HepG2 (cell line): Measurements from ENCODE around the gene ZNF574. TPM values are rescaled to one million over a fixed set of nuclear protein-coding genes. Genes with fewer than 3 reads are reported as not detected.

Experiments used
- NFYB ChIP-seq: sonication (generic); formaldehyde crosslinking; IDR thresholded peaks from 2 replicates; pipeline ENCODE4 v1.4.0; 2020; ENCODE audit warnings: missing genetic modification reagents
- PITX1 ChIP-seq: sonication (generic); formaldehyde crosslinking; IDR thresholded peaks from 2 replicates; pipeline ENCODE4 v1.5.1; 2020; ENCODE audit warnings: mild to moderate bottlenecking, missing genetic modification reagents
- polyA plus RNA-seq, 8 experiments: library from polyadenylated mRNA; depleted of rRNA in 3 of 8; stranded (reverse) in 7 of 8; unstranded in 1 of 8; fragments of >200 nt; fragmentation: Illumina TruSeq in 4 of 8; extraction: Trizol in 4 of 8; gene quantifications; 2 replicates each; pipeline versions ENCODE4 v1.2.1 to v1.2.3, GENCODE V29; 2011 to 2016; ENCODE audit warnings: low read depth in 4 of 8, missing spikeins in 1 of 8, mixed read lengths in 1 of 8; ENCODE audit not compliant: insufficient read depth in 1 of 8
- total RNA-seq, 5 experiments: library from RNA; depleted of rRNA; stranded (reverse); fragments of >200 nt; fragmentation: Illumina TruSeq; extraction: Trizol; gene quantifications; 2 replicates each; pipeline ENCODE4 v1.2.3, GENCODE V29; 2016; ENCODE audit warnings: low read depth in 1 of 5
- TF ChIP-seq, protein P1 (sequence below), 2 experiments: fragments of 450-650 bp in 1 of 2; sonication (generic) in 1 of 2; formaldehyde crosslinking in 1 of 2; IDR thresholded peaks; 2 replicates each; pipeline versions ENCODE4 v1.6.1 to v1.8.0; 2016 to 2022; ENCODE audit warnings: antibody characterized with exemption in 1 of 2, mild to moderate bottlenecking in 1 of 2, missing genetic modification reagents in 1 of 2
- TF ChIP-seq, protein P2 (sequence below): IDR thresholded peaks from 2 replicates; pipeline ENCODE4 v1.4.0; 2020; ENCODE audit warnings: mild to moderate bottlenecking, missing genetic modification reagents
- TF ChIP-seq, protein P3 (sequence below): sonication (generic); formaldehyde crosslinking; IDR thresholded peaks from 2 replicates; pipeline ENCODE4 v1.5.0; 2020; ENCODE audit warnings: missing genetic modification reagents

The ZNF574 gene
- total and polyA plus RNA-seq, 2 of the 13 experiments (the other 11 are each of a cell fraction or from before 2014, with no cell fraction given): 7.7 to 7.9 TPM

DNA sequence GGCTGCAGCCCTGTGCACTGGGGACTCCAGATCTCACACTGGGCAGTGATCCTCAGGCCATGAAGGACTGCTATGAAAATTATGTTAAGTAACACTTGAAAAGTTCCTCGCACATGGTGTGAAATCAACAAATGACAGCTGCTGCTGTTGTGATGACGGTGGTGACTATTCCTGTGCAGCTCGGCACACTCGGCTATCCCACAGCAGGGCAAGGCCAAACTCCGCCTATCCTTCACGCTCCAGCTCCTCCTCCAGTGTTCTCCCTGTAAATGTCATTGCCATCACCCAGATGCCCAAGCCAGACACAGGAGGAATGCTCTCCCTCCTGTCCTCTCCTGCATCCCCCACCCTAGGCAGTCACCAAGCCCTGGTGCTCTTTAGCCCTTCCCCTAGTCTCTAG is 37.3 kb upstream of the ZNF574 start (continued):
- TF ChIP-seq, protein P1, sequence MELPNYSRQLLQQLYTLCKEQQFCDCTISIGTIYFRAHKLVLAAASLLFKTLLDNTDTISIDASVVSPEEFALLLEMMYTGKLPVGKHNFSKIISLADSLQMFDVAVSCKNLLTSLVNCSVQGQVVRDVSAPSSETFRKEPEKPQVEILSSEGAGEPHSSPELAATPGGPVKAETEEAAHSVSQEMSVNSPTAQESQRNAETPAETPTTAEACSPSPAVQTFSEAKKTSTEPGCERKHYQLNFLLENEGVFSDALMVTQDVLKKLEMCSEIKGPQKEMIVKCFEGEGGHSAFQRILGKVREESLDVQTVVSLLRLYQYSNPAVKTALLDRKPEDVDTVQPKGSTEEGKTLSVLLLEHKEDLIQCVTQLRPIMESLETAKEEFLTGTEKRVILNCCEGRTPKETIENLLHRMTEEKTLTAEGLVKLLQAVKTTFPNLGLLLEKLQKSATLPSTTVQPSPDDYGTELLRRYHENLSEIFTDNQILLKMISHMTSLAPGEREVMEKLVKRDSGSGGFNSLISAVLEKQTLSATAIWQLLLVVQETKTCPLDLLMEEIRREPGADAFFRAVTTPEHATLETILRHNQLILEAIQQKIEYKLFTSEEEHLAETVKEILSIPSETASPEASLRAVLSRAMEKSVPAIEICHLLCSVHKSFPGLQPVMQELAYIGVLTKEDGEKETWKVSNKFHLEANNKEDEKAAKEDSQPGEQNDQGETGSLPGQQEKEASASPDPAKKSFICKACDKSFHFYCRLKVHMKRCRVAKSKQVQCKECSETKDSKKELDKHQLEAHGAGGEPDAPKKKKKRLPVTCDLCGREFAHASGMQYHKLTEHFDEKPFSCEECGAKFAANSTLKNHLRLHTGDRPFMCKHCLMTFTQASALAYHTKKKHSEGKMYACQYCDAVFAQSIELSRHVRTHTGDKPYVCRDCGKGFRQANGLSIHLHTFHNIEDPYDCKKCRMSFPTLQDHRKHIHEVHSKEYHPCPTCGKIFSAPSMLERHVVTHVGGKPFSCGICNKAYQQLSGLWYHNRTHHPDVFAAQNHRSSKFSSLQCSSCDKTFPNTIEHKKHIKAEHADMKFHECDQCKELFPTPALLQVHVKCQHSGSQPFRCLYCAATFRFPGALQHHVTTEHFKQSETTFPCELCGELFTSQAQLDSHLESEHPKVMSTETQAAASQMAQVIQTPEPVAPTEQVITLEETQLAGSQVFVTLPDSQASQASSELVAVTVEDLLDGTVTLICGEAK (IDR thresholded peaks at IDR 0.05): no peak
- TF ChIP-seq, protein P1 (CRISPR knock-in tag; IDR thresholded peaks at IDR 0.05): no peak
- TF ChIP-seq NFYB (no peak), PITX1 (no peak)
- TF ChIP-seq, protein P2, sequence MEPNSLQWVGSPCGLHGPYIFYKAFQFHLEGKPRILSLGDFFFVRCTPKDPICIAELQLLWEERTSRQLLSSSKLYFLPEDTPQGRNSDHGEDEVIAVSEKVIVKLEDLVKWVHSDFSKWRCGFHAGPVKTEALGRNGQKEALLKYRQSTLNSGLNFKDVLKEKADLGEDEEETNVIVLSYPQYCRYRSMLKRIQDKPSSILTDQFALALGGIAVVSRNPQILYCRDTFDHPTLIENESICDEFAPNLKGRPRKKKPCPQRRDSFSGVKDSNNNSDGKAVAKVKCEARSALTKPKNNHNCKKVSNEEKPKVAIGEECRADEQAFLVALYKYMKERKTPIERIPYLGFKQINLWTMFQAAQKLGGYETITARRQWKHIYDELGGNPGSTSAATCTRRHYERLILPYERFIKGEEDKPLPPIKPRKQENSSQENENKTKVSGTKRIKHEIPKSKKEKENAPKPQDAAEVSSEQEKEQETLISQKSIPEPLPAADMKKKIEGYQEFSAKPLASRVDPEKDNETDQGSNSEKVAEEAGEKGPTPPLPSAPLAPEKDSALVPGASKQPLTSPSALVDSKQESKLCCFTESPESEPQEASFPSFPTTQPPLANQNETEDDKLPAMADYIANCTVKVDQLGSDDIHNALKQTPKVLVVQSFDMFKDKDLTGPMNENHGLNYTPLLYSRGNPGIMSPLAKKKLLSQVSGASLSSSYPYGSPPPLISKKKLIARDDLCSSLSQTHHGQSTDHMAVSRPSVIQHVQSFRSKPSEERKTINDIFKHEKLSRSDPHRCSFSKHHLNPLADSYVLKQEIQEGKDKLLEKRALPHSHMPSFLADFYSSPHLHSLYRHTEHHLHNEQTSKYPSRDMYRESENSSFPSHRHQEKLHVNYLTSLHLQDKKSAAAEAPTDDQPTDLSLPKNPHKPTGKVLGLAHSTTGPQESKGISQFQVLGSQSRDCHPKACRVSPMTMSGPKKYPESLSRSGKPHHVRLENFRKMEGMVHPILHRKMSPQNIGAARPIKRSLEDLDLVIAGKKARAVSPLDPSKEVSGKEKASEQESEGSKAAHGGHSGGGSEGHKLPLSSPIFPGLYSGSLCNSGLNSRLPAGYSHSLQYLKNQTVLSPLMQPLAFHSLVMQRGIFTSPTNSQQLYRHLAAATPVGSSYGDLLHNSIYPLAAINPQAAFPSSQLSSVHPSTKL (CRISPR knock-in tag): no peak
- TF ChIP-seq, protein P3, sequence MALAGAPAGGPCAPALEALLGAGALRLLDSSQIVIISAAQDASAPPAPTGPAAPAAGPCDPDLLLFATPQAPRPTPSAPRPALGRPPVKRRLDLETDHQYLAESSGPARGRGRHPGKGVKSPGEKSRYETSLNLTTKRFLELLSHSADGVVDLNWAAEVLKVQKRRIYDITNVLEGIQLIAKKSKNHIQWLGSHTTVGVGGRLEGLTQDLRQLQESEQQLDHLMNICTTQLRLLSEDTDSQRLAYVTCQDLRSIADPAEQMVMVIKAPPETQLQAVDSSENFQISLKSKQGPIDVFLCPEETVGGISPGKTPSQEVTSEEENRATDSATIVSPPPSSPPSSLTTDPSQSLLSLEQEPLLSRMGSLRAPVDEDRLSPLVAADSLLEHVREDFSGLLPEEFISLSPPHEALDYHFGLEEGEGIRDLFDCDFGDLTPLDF (CRISPR knock-in tag): no peak
